Suprapubic skin (tissue), 3 donors: ENCODE measurements around the gene ESAM.
"Not testable (repeated sequence)": the region's sequence is repeated elsewhere in the genome, so short reads cannot be mapped to it uniquely, and the experiment has no call there.

Experiments used
- EP300 ChIP-seq: sonication (generic); formaldehyde crosslinking; IDR thresholded peaks from one replicate; pipeline ENCODE4 v1.6.1; 2017; ENCODE audit warnings: antibody characterized with exemption
- TF ChIP-seq, protein P1 (sequence below), 2 donors: fragments of 200-600 bp in 1 of 2; fragments of 450-650 bp in 1 of 2; sonication (generic) in 1 of 2; IDR thresholded peaks; one replicate each; pipeline ENCODE4 v1.5.1; 2016 to 2019; ENCODE audit warnings: antibody characterized with exemption in 2 of 2, mild to moderate bottlenecking in 1 of 2, moderate library complexity in 1 of 2

- TF ChIP-seq, protein P1, sequence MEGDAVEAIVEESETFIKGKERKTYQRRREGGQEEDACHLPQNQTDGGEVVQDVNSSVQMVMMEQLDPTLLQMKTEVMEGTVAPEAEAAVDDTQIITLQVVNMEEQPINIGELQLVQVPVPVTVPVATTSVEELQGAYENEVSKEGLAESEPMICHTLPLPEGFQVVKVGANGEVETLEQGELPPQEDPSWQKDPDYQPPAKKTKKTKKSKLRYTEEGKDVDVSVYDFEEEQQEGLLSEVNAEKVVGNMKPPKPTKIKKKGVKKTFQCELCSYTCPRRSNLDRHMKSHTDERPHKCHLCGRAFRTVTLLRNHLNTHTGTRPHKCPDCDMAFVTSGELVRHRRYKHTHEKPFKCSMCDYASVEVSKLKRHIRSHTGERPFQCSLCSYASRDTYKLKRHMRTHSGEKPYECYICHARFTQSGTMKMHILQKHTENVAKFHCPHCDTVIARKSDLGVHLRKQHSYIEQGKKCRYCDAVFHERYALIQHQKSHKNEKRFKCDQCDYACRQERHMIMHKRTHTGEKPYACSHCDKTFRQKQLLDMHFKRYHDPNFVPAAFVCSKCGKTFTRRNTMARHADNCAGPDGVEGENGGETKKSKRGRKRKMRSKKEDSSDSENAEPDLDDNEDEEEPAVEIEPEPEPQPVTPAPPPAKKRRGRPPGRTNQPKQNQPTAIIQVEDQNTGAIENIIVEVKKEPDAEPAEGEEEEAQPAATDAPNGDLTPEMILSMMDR (IDR thresholded peaks at IDR 0.05) = not testable (repeated sequence)
- TF ChIP-seq EP300 = not testable (repeated sequence)
Measured at GRCh38 chr11:124770959-124771358, 8.9 kb upstream of the ESAM start.
